Psoas muscle (tissue), 8 donors: ENCODE data around the gene CCDC201. TPM values are rescaled to one million over a fixed set of nuclear protein-coding genes. Genes with fewer than 3 reads are reported as not detected.

Experiments
- ATAC-seq, 4 donors: fragments of 200-7000 bp; cut with Tn5 transposase; one replicate each; pipeline ENCODE4 v1.9.1; 2020; ENCODE audit warnings: moderate library complexity in 3 of 4, mild to moderate bottlenecking in 2 of 4
- DNase-seq, 2 donors: peaks; one replicate each; pipeline ENCODE4 v3.0.0-alpha.2; 2020
- H3K27ac ChIP-seq: fragments of 200-600 bp; one replicate; pipeline ENCODE4 v1.8.0; 2022
- H3K27me3 ChIP-seq, 3 donors: fragments of 200-600 bp in 1 of 3; one replicate each; pipeline versions ENCODE4 v1.6.1 to v1.8.0; 2013 to 2022; ENCODE audit warnings: low read length in 2 of 3, mild to moderate bottlenecking in 2 of 3, moderate library complexity in 1 of 3; ENCODE audit not compliant: insufficient read depth in 3 of 3
- H3K36me3 ChIP-seq, 2 donors: fragments of 200-600 bp in 1 of 2; one replicate each; pipeline versions ENCODE4 v1.6.1 to v1.8.0; 2013 to 2022; ENCODE audit warnings: low read depth in 1 of 2, mild to moderate bottlenecking in 1 of 2, moderate library complexity in 1 of 2; ENCODE audit not compliant: insufficient read depth in 1 of 2
- H3K4me1 ChIP-seq: fragments of 200-600 bp; one replicate; pipeline ENCODE4 v1.8.0; 2022
- H3K4me3 ChIP-seq: fragments of 200-600 bp; one replicate; pipeline ENCODE4 v1.8.0; 2022; ENCODE audit warnings: mild to moderate bottlenecking
- H3K9me3 ChIP-seq: fragments of 200-600 bp; one replicate; pipeline ENCODE4 v1.8.0; 2022
- CTCF ChIP-seq: fragments of 200-600 bp; IDR thresholded peaks from one replicate; pipeline ENCODE4 v1.8.0; 2022; ENCODE audit warnings: antibody characterized with exemption
- WGBS, 3 donors: extraction: QIAGEN DNeasy Blood & Tissue Kit; methylation state at CpG; one replicate each; pipeline versions ENCODE4 v1.1.6 to v1.1.7; 2013; 5-methylcytosine and 5-hydroxymethylcytosine counted together
- intact Hi-C, 2 donors: fragments of 100-400 bp; cut with DNase I; formaldehyde crosslinking; loops; one replicate each; pipeline versions ENCODE4 v1.11.0 to v1.14.2; 2022
- long read RNA-seq, 2 donors: library from polyadenylated mRNA; unstranded; transcript quantifications; one replicate each; pipeline ENCODE4 v2.0.0, GENCODE V29; 2021
- polyA plus RNA-seq, 3 donors: library from polyadenylated mRNA; stranded (reverse); fragments of 200-250 nt; gene quantifications; one replicate each; pipeline ENCODE4 v1.2.3, GENCODE V29; 2013
- total RNA-seq, 4 donors: library from RNA; stranded (reverse); fragmentation: NEBNext Ultra II Directional in 2 of 4; extraction: Animal tissue kit (Norgen Biotek cat#: 25700) in 2 of 4; gene quantifications; one replicate each; pipeline versions ENCODE4 v1.2.1 to v1.2.4, GENCODE V29; 2021 to 2023
- donor health status: healthy with polysubstance abuse.
- donor health status: DM: no; HTN: no; CAD: no; lungs with moderate emphysema.
- donor health status: Bipolar disorder and iron deficiency.
- donor health status: healthy.
- donor health status: DM: yes; HTN: yes; CAD: no.
- donor health status: DM: no; HTN: no; CAD: no.
- donor health status: DM: no; HTN: no; CAD: no.
- donor health status: DM: yes; HTN: yes; CAD: no.

Gene CCDC201
- total RNA-seq (not detected), polyA plus RNA-seq (not detected)
- long read RNA-seq, donor 1: 0 reads
- long read RNA-seq, donor 2: 0 reads

GRCh38 chr7:45873035-45873354, at the start of gene CCDC201:
TSS of gene CCDC201 (minus strand) at chr7:45873082. CDS start at chr7:45873007, 75 bp downstream.
- ATAC-seq: no peak
- Histone ChIP-seq H3K36me3 (no peaks in the 10 kb centered on the region), H3K4me3 (no peak within 1 kb of the TSS), H3K9me3 (no peaks in the 10 kb centered on the region), H3K27me3 (peaks cover 0 to 5% (median 0%) of the 10 kb centered on the region in 3 donors), H3K4me1 (no peaks in the 10 kb centered on the region), H3K27ac (no peak within 1 kb of the TSS)
- WGBS, 3 donors: 86 to 94% (median 92%) methylated on average over 7 of the region's 7 CpGs
- intact Hi-C loops: no loop called here
- DNase-seq: no peak
- TF ChIP-seq CTCF: no peak

- 6 to 16% (median 15%) methylated on average over 36 of the region's 36 CpGs for WGBS, 3 donors
- H3K4me3 ChIP-seq: peak overlapping the region; percentile 65
- ATAC-seq: peak in 3 of 4 donors; percentile 14 to 59 (median 29)
Measured at GRCh38 chr7:45921699-45922519, 49.0 kb upstream of the CCDC201 start.

GRCh38 chr7:45921381-45921698, 48.5 kb upstream of the CCDC201 start:
- no peak for TF ChIP-seq CTCF
- no peak for DNase-seq
- H3K9me3 ChIP-seq: no peaks in the 10 kb centered on the region
- intact Hi-C loops: loop anchor here in 1 of 2 donors (2.0 kb wide), 1 partner anchor 1167 kb away; no protein-coding TSS in a partner anchor
- H3K4me1 ChIP-seq: peaks cover 16% of the 10 kb centered on the region
- H3K4me3 ChIP-seq: peak overlapping the region; percentile 65
- no peak overlapping the region for H3K27ac ChIP-seq
- WGBS, 3 donors: 3 to 9% (median 8%) methylated on average over 17 to 31 of the region's 31 CpGs
- no peaks in the 10 kb centered on the region for H3K36me3 ChIP-seq
- ATAC-seq: no peak
- peaks cover 0 to 61% (median 16%) of the 10 kb centered on the region in 3 donors for H3K27me3 ChIP-seq

More at GRCh38 chr7:45921699-45922519, 49.0 kb upstream of the CCDC201 start:
- peak; percentile 59 for TF ChIP-seq CTCF
- H3K27ac ChIP-seq: no peak overlapping the region
- intact Hi-C loops: loop anchor here (2.0 kb wide), 1 partner anchor 1167 kb away; no protein-coding TSS in a partner anchor
- peak; percentile 51 to 65 for DNase-seq
- peaks cover 0 to 61% (median 16%) of the 10 kb centered on the region in 3 donors for H3K27me3 ChIP-seq
- no peaks in the 10 kb centered on the region for H3K36me3 ChIP-seq
- H3K4me1 ChIP-seq: peaks cover 16% of the 10 kb centered on the region
- no peaks in the 10 kb centered on the region for H3K9me3 ChIP-seq

GRCh38 chr7:45920502-45921380, 47.9 kb upstream of the CCDC201 start, which contains the start of gene IGFBP3:
TSS of gene IGFBP3 (minus strand) at chr7:45921272. CDS start at chr7:45921140, 132 bp downstream.
- ATAC-seq (peak; percentile 28 to 62 (median 54)), DNase-seq (peak; percentile 63)
- WGBS, 3 donors: 0 to 1% (median 1%) methylated on average over 77 to 111 of the region's 111 CpGs
- intact Hi-C loops: loop anchor here in 1 of 2 donors (2.0 kb wide), 1 partner anchor 1168 kb away; no protein-coding TSS in a partner anchor
- Histone ChIP-seq H3K36me3 (no peaks in the 10 kb centered on the region), H3K27me3 (peaks cover 0 to 61% (median 16%) of the 10 kb centered on the region in 3 donors), H3K4me1 (peaks cover 16% of the 10 kb centered on the region), H3K4me3 (peak within 1 kb of the TSS; percentile 65), H3K27ac (no peak within 1 kb of the TSS), H3K9me3 (no peaks in the 10 kb centered on the region)
- TF ChIP-seq CTCF: no peak
